Brain microvascular endothelial cell (primary cell): ENCODE data around the gene SYT17.

Source experiments
- DNase-seq: peaks from one replicate; pipeline ENCODE4 v3.0.0-alpha.2; 2020
- H3K27ac ChIP-seq: fragments of 250-450 bp; sonication (Bioruptor Pico); 2 replicates; pipeline ENCODE4 v1.5.1; 2020; ENCODE audit warnings: mild to moderate bottlenecking, moderate library complexity
- H3K27me3 ChIP-seq: fragments of 250-450 bp; sonication (Bioruptor Pico); replicated peaks from 2 replicates; pipeline ENCODE4 v1.5.1; 2020; ENCODE audit warnings: mild to moderate bottlenecking
- H3K36me3 ChIP-seq: fragments of 250-450 bp; sonication (Bioruptor Pico); replicated peaks from 2 replicates; pipeline ENCODE4 v1.5.1; 2020; ENCODE audit warnings: mild to moderate bottlenecking
- H3K4me3 ChIP-seq: 2 replicates; pipeline ENCODE4 v1.5.1; 2011; ENCODE audit warnings: low read depth, mild to moderate bottlenecking, control low read depth, low read length, moderate library complexity
- CTCF ChIP-seq: IDR thresholded peaks from 2 replicates; pipeline ENCODE4 v1.5.1; 2011; ENCODE audit warnings: low read depth, mild to moderate bottlenecking, moderate library complexity, low read length, control low read depth, inconsistent platforms; ENCODE audit errors: missing control alignments
- in situ Hi-C: cut with HindIII; loops from 2 replicates; pipeline ENCODE4 v1.10.0; 2017; ENCODE audit warnings: low sequenced_read_pairs, low pct_ligation_motif_present

SYT17 gene

DNA sequence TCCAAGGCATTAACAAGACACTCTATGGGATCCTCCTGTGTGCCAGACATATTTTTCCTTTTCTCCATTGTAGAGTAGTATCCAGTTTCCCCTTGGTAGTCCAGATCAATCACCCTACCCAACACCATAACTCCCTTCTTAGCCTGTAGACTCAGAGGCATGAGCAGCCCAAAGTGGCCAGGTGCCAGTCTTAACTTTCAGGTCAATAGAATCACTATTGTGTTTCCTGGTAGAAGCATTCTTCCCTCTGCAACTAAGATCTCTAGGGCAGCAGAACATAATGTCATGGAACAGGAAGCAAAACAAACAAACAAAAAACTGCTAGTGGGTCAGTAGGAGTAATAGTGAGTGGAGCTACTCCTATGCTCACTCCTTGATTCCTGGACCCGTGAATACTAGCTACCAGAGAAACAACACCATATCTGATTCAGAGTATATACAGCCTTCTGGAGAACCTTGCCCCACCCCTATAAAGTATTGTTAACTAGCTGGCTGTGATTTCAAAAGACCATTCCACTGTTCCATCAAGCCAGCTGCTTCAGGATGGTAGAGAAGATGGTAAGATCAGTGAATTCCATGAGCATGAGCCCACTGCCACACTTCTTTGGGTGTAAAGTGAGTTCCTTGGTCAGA lies 106.2 kb downstream of the SYT17 start:
- no peak overlapping the region for H3K4me3 ChIP-seq
- TF ChIP-seq CTCF, result no peak
- H3K27ac ChIP-seq, result no peak overlapping the region
- no peaks in the 10 kb centered on the region for H3K27me3 ChIP-seq
- no peaks in the 10 kb centered on the region for H3K36me3 ChIP-seq
- in situ Hi-C loops, result no loop called here
- DNase-seq, result no peak

DNA sequence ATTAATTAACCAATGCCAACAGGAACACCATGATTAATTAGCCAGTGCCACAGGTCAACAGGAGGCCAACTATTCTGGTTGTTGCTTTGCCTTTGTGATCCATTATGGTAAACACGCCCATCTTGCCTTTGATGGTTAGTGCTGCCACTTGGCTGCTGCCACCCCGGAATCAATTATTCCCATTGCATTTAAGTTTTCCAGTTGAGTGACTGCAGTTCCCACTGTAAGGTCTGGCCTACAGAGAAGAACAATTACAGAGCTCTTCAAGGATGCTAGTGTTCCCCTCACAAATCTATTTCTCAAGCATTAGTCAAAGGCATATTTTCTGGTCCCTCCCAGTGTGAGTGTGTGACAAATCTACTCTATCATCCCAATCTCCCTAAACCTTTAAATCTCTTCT lies 110.4 kb downstream of the SYT17 start:
- in situ Hi-C loops, result no loop called here
- no peak for TF ChIP-seq CTCF
- no peak for DNase-seq
- H3K27me3 ChIP-seq, result no peaks in the 10 kb centered on the region
- H3K27ac ChIP-seq, result no peak overlapping the region
- H3K36me3 ChIP-seq, result no peaks in the 10 kb centered on the region
- H3K4me3 ChIP-seq, result no peak overlapping the region

DNA sequence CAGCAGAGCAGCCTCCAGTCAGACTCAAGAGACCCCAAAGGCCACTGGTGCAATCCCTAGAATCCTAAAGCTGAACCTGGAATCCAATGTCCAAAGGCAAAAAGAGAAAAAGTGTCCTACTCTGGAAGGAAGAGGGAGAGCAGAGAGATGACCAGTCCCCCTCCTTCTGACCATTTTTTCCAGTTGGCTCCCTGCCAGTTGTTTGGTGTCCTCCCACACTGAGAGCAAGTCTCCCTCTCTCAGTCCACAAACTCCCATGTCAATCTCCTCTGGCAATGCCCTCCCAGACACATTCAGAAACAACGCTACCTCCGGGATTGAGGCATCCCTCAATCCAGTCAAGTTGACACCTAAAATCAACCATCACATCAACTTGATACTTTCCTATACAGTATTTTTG lies 113.2 kb downstream of the SYT17 start:
- DNase-seq, result no peak
- H3K27me3 ChIP-seq, result no peaks in the 10 kb centered on the region
- no peak overlapping the region for H3K27ac ChIP-seq
- in situ Hi-C loops, result no loop called here
- H3K4me3 ChIP-seq, result no peak overlapping the region
- no peaks in the 10 kb centered on the region for H3K36me3 ChIP-seq
- no peak for TF ChIP-seq CTCF

GRCh38 chr16:19282101-19282500 lies 114.1 kb downstream of the SYT17 start:
- no peak overlapping the region for H3K27ac ChIP-seq
- H3K36me3 ChIP-seq, result no peaks in the 10 kb centered on the region
- no peak for DNase-seq
- H3K4me3 ChIP-seq, result no peak overlapping the region
- H3K27me3 ChIP-seq, result no peaks in the 10 kb centered on the region
- in situ Hi-C loops, result no loop called here
- no peak for TF ChIP-seq CTCF

GRCh38 chr16:19283637-19284036 lies 115.6 kb downstream of the SYT17 start:
- no peak for DNase-seq
- Histone ChIP-seq H3K4me3 (no peak overlapping the region), H3K36me3 (no peaks in the 10 kb centered on the region), H3K27me3 (no peaks in the 10 kb centered on the region), H3K27ac (no peak overlapping the region)
- TF ChIP-seq CTCF, result no peak
- in situ Hi-C loops, result no loop called here

- Histone ChIP-seq H3K36me3 (no peaks in the 10 kb centered on the region), H3K27ac (no peak overlapping the region), H3K27me3 (no peaks in the 10 kb centered on the region), H3K4me3 (no peak overlapping the region)
- peak; percentile 0 for DNase-seq
- no peak for TF ChIP-seq CTCF
- in situ Hi-C loops, result no loop called here
These were observed 116.2 kb downstream of the SYT17 start for GRCh38 chr16:19284207-19284606.
